Central memory CD8-positive, alpha-beta T cell (primary cell): ENCODE measurements around the gene FAM107B.

Source experiments
- ATAC-seq: fragments of 150-1000 bp; cut with Tn5 transposase; replicated peaks from 2 replicates; pipeline ENCODE4 v1.10.0; 2022; ENCODE audit warnings: mild to moderate bottlenecking, moderate FRiP score, moderate number of reproducible peaks; ENCODE audit not compliant: poor library complexity, severe bottlenecking; ENCODE audit errors: extremely low read depth
- DNase-seq, 2 donors: peaks; one replicate each; pipeline ENCODE4 v3.0.0; 2021; ENCODE audit warnings: low spot score in 2 of 2
- H3K27ac Mint-ChIP-seq: one replicate; pipeline ENCODE4 v1.8.0; 2022; ENCODE audit warnings: low read depth, mild to moderate bottlenecking, moderate library complexity, mixed read lengths
- H3K27me3 Mint-ChIP-seq: one replicate; pipeline ENCODE4 v1.8.0; 2022; ENCODE audit warnings: mixed read lengths
- H3K36me3 Mint-ChIP-seq: one replicate; pipeline ENCODE4 v1.8.0; 2022; ENCODE audit warnings: mild to moderate bottlenecking, moderate library complexity, mixed read lengths; ENCODE audit not compliant: insufficient read depth
- H3K4me1 Mint-ChIP-seq: one replicate; pipeline ENCODE4 v1.8.0; 2022; ENCODE audit warnings: mixed read lengths
- H3K4me3 Mint-ChIP-seq: one replicate; pipeline ENCODE4 v1.8.0; 2022; ENCODE audit warnings: mild to moderate bottlenecking, moderate library complexity, mixed read lengths
- H3K9me3 Mint-ChIP-seq: one replicate; pipeline ENCODE4 v1.8.0; 2022; ENCODE audit warnings: mixed read lengths

Gene FAM107B

GRCh38 chr10:14742815-14743214 is 31.9 kb downstream of the FAM107B start:
- Mint-ChIP-seq H3K4me3 (no peak overlapping the region), H3K27ac (peak overlapping the region; percentile 4), H3K9me3 (no peaks in the 10 kb centered on the region), H3K27me3 (no peaks in the 10 kb centered on the region), H3K4me1 (peaks cover 11% of the 10 kb centered on the region), H3K36me3 (no peaks in the 10 kb centered on the region)
- no peak for ATAC-seq
- no peak for DNase-seq

- Mint-ChIP-seq H3K27me3 (no peaks in the 10 kb centered on the region), H3K4me3 (no peak overlapping the region), H3K36me3 (no peaks in the 10 kb centered on the region), H3K4me1 (peaks cover 11% of the 10 kb centered on the region), H3K27ac (peak overlapping the region; percentile 4), H3K9me3 (no peaks in the 10 kb centered on the region)
- ATAC-seq (no peak), DNase-seq (no peak)
These were observed 32.3 kb downstream of the FAM107B start for GRCh38 chr10:14742382-14742781.

- Mint-ChIP-seq H3K4me3 (no peak overlapping the region), H3K27me3 (no peaks in the 10 kb centered on the region), H3K36me3 (no peaks in the 10 kb centered on the region), H3K27ac (no peak overlapping the region), H3K9me3 (no peaks in the 10 kb centered on the region), H3K4me1 (peaks cover 15% of the 10 kb centered on the region)
- no peak for ATAC-seq
- DNase-seq, result no peak
These were observed 33.9 kb downstream of the FAM107B start for GRCh38 chr10:14740684-14741247.

GRCh38 chr10:14737808-14738545 is 36.7 kb downstream of the FAM107B start:
- Mint-ChIP-seq H3K4me3 (no peak overlapping the region), H3K4me1 (peaks cover 14% of the 10 kb centered on the region), H3K27ac (no peak overlapping the region), H3K9me3 (no peaks in the 10 kb centered on the region), H3K27me3 (no peaks in the 10 kb centered on the region), H3K36me3 (no peaks in the 10 kb centered on the region)
- ATAC-seq, result no peak
- no peak for DNase-seq

GRCh38 chr10:14736600-14737081 is 38.1 kb downstream of the FAM107B start:
- Mint-ChIP-seq H3K9me3 (no peaks in the 10 kb centered on the region), H3K27me3 (no peaks in the 10 kb centered on the region), H3K36me3 (no peaks in the 10 kb centered on the region), H3K4me3 (no peak overlapping the region), H3K27ac (no peak overlapping the region), H3K4me1 (peaks cover 8% of the 10 kb centered on the region)
- DNase-seq (no peak), ATAC-seq (no peak)

GRCh38 chr10:14736043-14736442 is 38.7 kb downstream of the FAM107B start:
- Mint-ChIP-seq H3K27me3 (no peaks in the 10 kb centered on the region), H3K4me3 (no peak overlapping the region), H3K9me3 (no peaks in the 10 kb centered on the region), H3K36me3 (no peaks in the 10 kb centered on the region), H3K4me1 (peaks cover 7% of the 10 kb centered on the region), H3K27ac (no peak overlapping the region)
- DNase-seq, result no peak
- no peak for ATAC-seq

GRCh38 chr10:14731875-14732512 is 42.7 kb downstream of the FAM107B start:
- peaks cover 4% of the 10 kb centered on the region for H3K4me1 Mint-ChIP-seq
- no peak overlapping the region for H3K4me3 Mint-ChIP-seq
- ATAC-seq (no peak), DNase-seq (no peak)
- no peaks in the 10 kb centered on the region for H3K36me3 Mint-ChIP-seq
- H3K27me3 Mint-ChIP-seq, result no peaks in the 10 kb centered on the region
- no peaks in the 10 kb centered on the region for H3K9me3 Mint-ChIP-seq
- H3K27ac Mint-ChIP-seq, result no peak overlapping the region

- H3K27me3 Mint-ChIP-seq, result no peaks in the 10 kb centered on the region
These were observed 46.4 kb downstream of the FAM107B start for GRCh38 chr10:14728346-14728745.

GRCh38 chr10:14727924-14728323 is 46.8 kb downstream of the FAM107B start:
- Mint-ChIP-seq H3K4me1 (peaks cover 20% of the 10 kb centered on the region), H3K27ac (no peak overlapping the region), H3K36me3 (no peaks in the 10 kb centered on the region), H3K9me3 (no peaks in the 10 kb centered on the region), H3K4me3 (no peak overlapping the region), H3K27me3 (no peaks in the 10 kb centered on the region)
- ATAC-seq, result no peak
- no peak for DNase-seq

More at GRCh38 chr10:14728346-14728745, 46.4 kb downstream of the FAM107B start:
- no peaks in the 10 kb centered on the region for H3K36me3 Mint-ChIP-seq
- no peaks in the 10 kb centered on the region for H3K9me3 Mint-ChIP-seq
- peaks cover 16% of the 10 kb centered on the region for H3K4me1 Mint-ChIP-seq
- no peak overlapping the region for H3K4me3 Mint-ChIP-seq
- no peak overlapping the region for H3K27ac Mint-ChIP-seq
- ATAC-seq, result no peak
- no peak for DNase-seq

- Mint-ChIP-seq H3K4me3 (no peak overlapping the region), H3K36me3 (no peaks in the 10 kb centered on the region), H3K4me1 (peaks cover 25% of the 10 kb centered on the region), H3K9me3 (no peaks in the 10 kb centered on the region), H3K27me3 (no peaks in the 10 kb centered on the region), H3K27ac (no peak overlapping the region)
- DNase-seq (no peak), ATAC-seq (no peak)
These were observed 47.2 kb downstream of the FAM107B start for GRCh38 chr10:14727465-14727864.

GRCh38 chr10:14724931-14725330 is 49.8 kb downstream of the FAM107B start:
- DNase-seq (no peak), ATAC-seq (no peak)
- Mint-ChIP-seq H3K36me3 (no peaks in the 10 kb centered on the region), H3K4me1 (peaks cover 30% of the 10 kb centered on the region), H3K4me3 (no peak overlapping the region), H3K27me3 (no peaks in the 10 kb centered on the region), H3K9me3 (no peaks in the 10 kb centered on the region), H3K27ac (no peak overlapping the region)

- no peaks in the 10 kb centered on the region for H3K9me3 Mint-ChIP-seq
- peak overlapping the region; percentile 89 for H3K27ac Mint-ChIP-seq
- DNase-seq (no peak), ATAC-seq (peak; percentile 82)
- no peaks in the 10 kb centered on the region for H3K36me3 Mint-ChIP-seq
- H3K27me3 Mint-ChIP-seq, result no peaks in the 10 kb centered on the region
- H3K4me1 Mint-ChIP-seq, result peaks cover 30% of the 10 kb centered on the region
- peak overlapping the region; percentile 33 for H3K4me3 Mint-ChIP-seq
These were observed 51.5 kb downstream of the FAM107B start for GRCh38 chr10:14723052-14723689.
